Right lobe of liver (tissue), 4 donors: ENCODE results near the gene LTBP3.

Source experiments
- CTCF ChIP-seq, 4 donors: fragments of 200-600 bp in 3 of 4; fragments of 450-650 bp in 1 of 4; IDR thresholded peaks; one replicate each; pipeline versions ENCODE4 v1.5.1 to v1.8.0; 2016 to 2022; ENCODE audit warnings: antibody characterized with exemption in 4 of 4, mild to moderate bottlenecking in 2 of 4
- POLR2A ChIP-seq: fragments of 450-650 bp; IDR thresholded peaks from one replicate; pipeline ENCODE4 v1.6.1; 2017; ENCODE audit warnings: antibody characterized with exemption, mild to moderate bottlenecking
- donor health status: DM: no; HTN: no; CAD: no.
- donor health status: DM: no; HTN: no; CAD: no.
- donor health status: DM: no; HTN: yes; CAD: no.

- TF ChIP-seq CTCF (IDR thresholded peaks at IDR 0.05) (no peak), POLR2A (peak; percentile 19)
These were observed 57.6 kb downstream of the LTBP3 start for GRCh38 chr11:65500387-65501185.
